Erythroblast (primary cell): ENCODE results near the gene AUTS2.

Experiments
- GATA1 ChIP-seq: IDR thresholded peaks from 2 replicates; pipeline ENCODE4 v1.6.1; 2011; ENCODE audit warnings: low read depth, mild to moderate bottlenecking, control low read depth, low read length, moderate library complexity
- POLR2A ChIP-seq: IDR thresholded peaks from 2 replicates; pipeline ENCODE4 v1.6.1; 2011; ENCODE audit warnings: mild to moderate bottlenecking, low read length

GRCh38 chr7:69631131-69631530, 32.9 kb downstream of the AUTS2 start:
- TF ChIP-seq POLR2A (no peak), GATA1 (no peak)
